DND-41 (cell line): ENCODE results near the gene PBX3.

Experiments used
- CTCF ChIP-seq: IDR thresholded peaks from 2 replicates; pipeline ENCODE4 v1.5.1; 2012; ENCODE audit warnings: borderline replicate concordance, low read length, moderate library complexity, mild to moderate bottlenecking; ENCODE audit not compliant: poor library complexity, severe bottlenecking; ENCODE audit errors: extremely low read depth
- EZH2 ChIP-seq: IDR thresholded peaks from 3 replicates; pipeline ENCODE4 v1.6.1; 2012; ENCODE audit warnings: borderline replicate concordance, low read depth, mild to moderate bottlenecking, moderate library complexity, low read length, inconsistent platforms; ENCODE audit not compliant: severe bottlenecking

GRCh38 chr9:125758986-125759763 lies 12.0 kb downstream of the PBX3 start:
- TF ChIP-seq CTCF (no peak), EZH2 (no peak)
